HG03460 (cell line): ENCODE measurements around the gene HPGDS.
"Not testable (repeated sequence)": the region's sequence is repeated elsewhere in the genome, so short reads cannot be mapped to it uniquely, and the experiment has no call there.

Experiments
- ATAC-seq: cut with Tn5 transposase; IDR thresholded peaks from one replicate; pipeline ENCODE4 v1.9.1; 2021; ENCODE audit not compliant: unreplicated experiment

Gene HPGDS

DNA sequence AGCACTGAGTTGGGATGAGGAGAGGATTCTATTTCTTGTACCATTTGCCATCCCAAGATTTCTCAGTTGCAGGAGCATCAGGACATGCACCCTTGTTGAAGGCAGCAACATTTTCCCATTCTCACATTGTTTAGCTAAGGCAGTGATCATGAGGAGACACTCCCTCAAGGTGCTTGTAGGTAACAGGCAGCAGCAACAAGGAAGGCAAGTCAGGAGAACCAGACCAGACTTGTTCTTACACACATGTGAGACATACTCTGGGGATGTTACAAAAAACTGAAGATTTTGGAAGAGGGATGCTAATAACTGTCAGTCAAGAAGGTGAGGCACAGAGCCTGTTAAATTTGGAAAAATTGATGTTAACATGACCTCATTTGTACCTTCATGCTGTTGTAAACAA lies 15.5 kb upstream of the HPGDS start:
- no peak for ATAC-seq

DNA sequence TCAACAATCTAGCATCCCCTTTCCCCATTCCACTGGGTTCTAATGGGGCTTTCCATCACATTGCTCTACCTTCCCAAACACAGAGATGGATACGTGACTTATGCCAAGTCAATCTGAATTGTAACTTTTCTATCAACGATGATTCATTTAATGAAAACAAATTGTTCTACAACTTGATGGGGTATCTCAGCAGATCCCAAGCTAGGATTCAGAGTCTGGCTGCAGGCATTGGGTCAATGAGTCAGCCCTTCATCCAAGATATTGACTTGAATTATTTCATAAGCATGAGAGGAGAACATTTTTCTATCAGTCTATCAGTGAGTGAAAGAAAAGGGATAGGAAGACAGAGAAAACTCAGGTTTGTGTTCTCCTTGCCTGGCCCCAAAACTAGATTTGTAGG lies 15.0 kb upstream of the HPGDS start:
- no peak for ATAC-seq

DNA sequence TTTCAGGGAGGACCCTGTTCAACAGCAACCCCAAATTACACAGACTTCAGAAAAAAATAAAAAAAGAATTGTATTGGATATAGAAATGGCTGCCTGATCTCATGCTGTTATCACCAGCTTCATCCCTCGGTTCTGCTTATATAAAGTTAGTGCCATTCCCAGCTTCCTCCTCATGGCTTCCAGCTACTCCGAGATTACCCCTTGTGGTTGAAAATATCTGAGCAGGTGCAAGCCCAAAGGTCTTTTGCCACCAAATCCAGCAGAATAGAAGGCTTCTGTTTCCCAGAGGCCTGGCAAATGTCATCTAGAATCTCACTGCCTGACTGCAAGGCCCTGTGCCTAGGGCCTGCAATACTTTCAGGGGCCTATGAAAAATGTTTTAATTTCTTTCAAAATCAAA lies 13.8 kb upstream of the HPGDS start:
- no peak for ATAC-seq

DNA sequence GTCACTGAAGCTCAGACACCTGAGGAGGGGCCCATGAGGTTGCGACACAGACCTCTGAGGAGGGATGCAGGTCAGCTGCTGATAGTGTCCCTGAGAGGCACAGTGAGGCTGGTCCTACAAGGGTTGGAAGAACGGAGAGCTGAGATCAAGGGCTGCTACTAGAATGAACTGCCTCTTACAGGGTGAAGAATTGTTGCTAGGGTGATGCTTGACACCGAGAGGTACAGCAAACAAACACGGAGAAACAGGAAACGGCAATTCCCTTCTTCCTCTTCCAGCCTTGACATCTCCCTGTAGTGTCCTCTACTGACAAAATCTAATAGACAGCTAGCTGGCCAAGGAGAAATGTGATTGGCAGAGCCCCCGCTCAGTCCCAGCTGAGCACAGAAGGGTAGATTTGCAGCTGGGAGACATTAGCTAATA lies 11.8 kb upstream of the HPGDS start:
- no peak for ATAC-seq

DNA sequence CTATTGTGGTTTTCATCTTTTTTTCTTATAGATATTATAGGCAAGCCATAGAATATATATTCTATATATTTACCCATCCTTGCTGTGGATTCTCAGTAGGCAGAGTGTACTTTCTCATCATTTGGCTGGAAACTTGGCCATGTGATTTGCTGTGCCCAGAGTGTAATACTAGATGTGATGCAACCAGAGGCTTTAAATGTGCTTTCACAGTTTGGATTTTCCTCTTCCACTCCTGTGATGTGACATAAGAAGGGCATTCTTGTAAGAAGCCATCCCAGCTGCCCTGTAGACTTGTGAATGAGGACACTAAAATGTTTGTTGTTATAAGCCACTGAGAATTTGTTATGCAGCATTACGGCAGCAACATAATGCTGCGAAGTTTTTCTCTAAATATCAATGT lies 10.4 kb upstream of the HPGDS start:
- ATAC-seq, result no peak

DNA sequence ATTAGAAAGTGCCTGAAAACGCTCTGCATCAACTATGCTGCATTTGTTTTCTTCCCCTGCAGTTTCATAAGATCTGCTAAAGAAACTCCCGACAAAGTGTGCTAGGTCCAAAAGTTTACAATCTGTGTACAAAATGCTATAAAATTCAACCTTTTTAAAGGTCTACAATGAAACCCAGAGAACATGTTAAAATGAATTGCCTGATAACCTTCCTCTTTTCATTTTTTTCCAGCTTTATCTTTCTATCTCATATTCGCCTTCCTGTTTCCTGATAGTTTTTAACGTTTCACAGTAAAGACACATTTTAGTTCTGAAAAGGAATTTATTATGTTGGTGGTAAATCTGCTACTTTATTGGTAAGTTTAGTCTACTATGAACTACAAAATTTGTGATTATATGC lies 9.5 kb upstream of the HPGDS start:
- ATAC-seq, result no peak

DNA sequence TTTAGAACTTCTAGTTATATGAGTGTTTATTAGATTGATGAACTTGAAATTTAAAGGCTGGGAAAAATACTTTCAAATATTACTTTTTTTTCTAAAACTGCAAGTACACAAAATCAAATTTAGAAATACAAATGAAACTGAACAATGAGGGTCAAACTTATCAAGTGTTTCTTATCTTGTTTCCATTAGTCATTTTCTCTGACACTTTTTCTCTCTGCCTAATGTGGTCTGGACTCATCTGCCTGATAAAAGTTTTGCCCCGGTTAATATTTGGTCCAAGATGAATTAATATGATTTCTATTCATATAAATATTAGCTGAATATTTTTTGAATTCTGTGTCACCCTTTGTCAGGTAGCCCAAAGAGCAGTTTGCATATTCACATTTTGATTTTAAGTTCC lies 8.7 kb upstream of the HPGDS start:
- no peak for ATAC-seq

DNA sequence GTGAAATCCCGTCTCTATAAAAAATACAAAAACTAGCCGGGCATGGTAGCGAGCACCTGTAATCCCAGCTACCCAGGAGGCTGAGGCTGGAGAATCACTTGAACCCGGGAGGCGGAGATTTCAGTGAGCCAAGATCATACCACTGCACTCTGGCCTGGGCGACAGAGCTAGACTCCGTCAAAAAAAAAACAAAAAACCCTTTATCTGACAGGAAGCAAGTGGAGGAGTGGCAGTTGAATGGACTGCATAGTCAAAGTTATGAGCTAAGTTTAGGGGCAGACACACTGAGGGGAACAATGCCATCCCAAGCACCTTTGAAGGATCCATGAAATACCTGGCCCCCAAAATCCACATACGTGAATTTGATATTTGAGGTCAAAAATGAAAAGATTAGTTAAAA lies 7.5 kb upstream of the HPGDS start:
- no peak for ATAC-seq

DNA sequence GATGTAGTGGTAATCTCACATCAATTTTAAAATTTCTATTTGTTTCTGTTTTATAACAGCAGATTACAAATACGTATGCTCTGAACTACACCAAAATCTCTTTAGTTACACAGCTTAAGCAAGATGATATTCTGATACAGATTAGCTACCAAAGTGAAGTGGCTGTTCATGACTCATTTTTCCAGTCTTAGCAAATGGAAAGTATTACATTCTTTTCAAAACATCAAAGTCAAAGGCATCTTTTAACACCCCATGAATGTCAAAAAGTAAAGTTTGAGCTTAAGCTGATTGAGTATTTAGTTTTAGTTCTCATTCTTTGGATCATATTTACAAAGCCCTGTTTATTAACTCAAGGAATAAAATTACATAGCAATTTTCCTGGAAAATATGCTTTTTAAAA lies 6.6 kb upstream of the HPGDS start:
- no peak for ATAC-seq

DNA sequence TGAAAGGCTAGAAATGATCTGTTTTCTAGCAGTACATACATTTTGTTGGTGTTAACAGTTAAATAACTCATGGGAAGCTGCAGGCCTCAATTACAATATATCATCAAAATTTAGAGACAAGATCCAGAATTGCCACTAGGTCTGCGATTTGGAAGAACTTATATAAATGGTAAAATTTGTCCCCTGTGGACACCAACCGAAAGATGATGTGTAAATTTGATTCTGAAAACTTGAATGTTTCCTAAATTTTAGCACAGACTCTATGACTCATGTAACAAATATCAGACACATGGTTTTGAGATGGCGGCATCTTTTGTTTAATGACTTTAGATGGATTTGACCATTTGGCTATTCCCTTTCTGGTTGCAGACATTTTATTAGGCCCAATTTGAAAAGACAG lies 6.0 kb upstream of the HPGDS start:
- no peak for ATAC-seq

DNA sequence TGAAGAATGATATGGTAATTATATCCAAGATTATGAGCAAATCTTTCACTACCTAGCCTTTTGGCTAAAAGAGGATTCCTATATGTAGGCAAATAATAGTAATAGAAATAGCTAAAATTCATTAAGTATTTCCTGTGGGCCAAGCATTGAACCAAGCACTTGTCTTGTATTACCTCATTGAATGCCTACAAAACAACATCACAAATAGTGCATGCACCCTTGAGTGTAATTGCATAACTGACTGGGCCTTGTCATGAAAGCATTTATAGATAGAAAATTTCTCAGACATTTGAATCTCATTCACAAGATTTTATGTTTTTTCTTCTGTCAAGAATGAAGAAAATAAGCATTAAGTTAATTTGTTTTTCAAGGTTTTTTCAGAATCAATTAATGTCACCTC lies 3.9 kb upstream of the HPGDS start:
- ATAC-seq, result no peak

DNA sequence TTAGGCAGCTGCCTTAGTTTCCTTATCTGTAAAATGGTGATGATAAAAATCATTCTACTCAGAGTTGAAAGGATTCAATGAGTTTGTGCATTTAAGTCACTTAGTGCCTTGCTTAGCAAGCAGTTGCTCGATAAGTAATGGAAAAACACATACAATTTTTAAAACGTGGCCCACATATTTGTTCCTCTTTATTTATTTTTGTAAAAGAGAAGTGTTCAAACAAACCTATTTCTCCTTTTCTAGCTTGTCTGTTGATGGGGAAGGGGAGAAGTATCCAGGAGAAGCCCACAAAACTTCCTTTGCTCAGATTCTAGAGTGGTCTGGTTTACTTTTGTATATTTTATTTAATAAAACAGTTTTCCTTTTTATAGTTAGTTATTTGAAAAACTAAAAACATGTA lies 3.3 kb upstream of the HPGDS start:
- no peak for ATAC-seq

DNA sequence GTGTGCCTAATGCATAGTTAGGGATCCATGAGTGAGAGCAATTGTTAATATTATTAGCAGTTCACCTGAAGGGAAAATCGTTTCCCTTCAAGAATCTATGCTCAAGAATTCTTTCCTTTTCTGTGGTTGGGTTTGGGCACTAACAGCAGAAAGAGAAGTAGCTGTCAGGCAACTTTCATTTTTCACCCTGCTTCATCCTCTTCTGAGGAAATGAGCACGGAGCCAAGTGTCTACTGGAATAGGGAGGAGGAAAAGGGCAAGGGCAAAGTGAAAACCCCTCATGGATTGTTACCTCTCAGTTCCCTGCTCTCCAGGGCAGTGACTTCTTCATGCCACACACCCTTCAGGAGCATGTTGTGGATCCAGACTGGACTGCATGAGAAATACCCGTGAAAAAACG lies 2.6 kb upstream of the HPGDS start:
- ATAC-seq, result no peak

DNA sequence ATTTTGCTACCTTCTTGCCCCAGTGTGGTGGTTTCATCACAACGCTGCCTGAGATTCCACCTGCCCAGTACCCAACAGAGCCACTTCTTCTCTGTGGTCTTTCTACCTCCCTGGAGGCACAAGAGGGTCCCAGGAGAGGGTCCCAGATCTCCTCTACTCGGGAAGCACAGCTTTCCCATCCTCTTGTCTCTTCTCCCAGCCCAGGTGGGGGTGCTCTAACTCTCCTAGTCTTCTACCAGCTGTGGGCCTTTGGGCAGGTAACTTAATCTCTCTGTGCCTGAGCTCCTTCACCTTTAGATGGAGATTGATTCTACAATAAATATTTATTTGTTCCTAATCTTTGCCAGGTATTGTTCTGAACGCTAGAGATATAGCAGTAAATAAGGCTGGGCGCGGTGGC lies 1.8 kb upstream of the HPGDS start:
- ATAC-seq, result no peak

DNA sequence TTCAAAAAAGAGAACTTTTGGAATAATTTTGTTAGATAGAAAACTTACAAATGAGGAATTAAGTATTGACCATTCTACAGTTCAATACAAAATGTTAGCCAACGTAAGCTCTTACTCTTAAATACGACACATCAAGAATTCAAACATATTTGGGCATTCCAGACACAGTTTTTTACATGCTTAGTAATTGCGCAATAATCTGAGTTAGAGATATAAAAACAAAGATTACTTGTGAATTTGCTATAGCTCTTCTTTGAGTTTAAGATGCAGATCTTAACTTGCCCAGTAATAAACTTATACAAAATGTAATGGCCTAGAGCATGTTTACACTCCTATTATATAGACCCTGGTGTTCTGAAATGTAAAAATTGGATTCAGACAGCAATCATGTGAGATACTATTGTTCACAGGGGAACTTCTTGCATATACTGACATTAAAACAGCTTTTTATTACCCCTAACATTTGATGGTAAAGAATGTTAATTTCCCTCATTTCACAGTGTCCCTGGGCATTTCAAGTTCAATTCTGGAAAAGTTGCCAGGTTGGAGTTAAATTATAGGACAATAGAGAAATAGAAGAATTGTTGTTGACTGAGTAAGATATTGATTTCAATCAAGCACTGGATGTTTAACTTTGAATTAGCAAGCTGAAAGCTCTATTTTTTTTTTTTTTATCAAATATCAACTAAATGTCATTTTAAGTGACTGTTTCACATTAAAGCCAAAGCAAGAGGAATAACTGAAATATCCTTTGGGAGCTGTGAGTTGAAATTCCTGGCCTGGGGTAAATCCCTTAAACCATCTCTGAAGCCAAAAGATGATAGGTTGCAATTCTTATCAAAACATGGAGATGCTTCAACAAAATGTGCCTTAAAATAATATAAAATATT lies 910 bp downstream of the HPGDS start:
- no peak for ATAC-seq

DNA sequence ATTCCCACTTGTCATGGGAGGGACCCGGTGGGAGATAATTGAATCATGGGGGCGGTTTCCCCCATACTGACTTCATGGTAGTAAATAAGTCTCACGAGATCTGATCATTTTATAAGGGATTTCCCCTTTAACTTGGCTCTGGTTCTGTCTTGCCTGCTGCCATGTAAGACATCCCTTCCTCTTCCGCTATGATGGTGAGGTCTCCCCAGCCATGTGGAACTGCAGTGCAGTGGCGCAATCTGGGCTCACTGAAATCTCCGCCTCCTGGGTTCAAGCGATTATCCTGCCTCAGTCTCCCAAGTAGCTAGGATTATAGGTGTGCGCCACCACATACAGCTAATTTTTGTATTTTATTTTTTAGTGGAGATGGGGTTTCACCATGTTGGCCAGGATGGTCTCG lies 2.9 kb downstream of the HPGDS start:
- ATAC-seq, result no peak

DNA sequence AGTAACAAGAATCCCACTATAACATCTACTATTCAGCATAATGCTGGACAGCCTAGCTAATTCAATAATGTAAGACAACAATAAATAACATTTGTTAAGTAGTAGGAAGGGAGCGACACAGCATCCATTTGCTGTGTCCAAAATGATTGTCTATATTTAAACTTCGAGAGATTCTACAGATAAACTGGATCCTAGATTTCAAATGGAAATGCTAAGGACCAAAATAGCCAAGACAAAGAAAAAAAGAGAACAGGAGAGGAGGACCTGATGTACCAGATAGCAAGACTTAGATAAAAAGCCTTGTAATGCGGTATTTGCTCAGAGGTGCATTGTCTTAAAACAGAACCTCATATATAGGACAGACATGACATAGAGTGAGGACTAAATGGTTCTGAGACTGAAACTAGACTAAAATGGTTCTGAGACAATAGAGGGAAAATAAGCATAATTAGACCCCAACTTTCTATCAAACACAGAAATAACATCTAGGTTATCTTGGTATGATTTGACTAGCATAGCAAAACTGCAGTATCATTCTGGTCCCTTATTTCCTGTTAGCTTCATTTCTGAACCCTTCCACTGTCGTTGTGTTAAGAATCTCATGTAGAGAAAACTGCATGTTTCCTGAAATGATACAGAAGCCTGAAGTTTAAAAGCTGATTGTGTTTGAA lies 3.8 kb downstream of the HPGDS start:
- peak; percentile 58 for ATAC-seq

DNA sequence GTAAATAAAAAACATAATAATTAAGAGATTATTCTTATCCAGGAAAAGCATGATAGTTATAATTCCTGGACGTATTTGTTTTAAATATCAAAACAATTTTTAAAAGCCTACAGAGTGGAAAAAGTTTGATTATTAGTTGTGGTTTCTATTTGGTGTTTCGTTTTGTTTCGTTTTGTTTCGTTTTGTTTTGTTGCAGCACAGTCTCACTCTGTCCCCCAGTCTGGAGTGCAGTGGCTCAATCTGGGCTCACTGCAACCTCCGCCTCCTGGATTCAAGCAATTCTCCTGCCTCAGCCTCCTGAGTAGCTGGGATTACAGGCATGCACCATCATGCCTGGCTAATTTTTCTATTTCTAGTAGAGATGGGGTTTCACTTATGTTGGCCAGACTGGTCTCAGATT lies 5.8 kb downstream of the HPGDS start:
- ATAC-seq, result not testable (repeated sequence)

DNA sequence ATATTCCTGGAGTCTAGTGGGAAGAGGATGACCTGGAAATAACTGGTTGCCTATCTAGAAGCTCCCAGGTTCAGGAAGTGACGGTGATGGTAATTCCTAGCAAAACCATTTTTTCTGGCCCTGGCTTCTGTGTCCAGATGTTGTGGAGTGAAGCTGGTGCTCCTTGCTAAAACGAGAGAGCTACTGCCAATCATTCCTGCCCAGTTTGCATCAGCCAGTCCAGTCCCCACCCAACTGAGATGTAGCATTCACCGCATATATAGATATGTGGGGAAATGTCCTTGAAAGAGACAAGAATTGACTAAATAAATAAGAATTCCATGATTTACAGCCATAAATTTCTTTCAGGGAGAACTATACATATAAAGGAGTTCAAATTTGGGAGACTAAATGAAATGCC lies 6.3 kb downstream of the HPGDS start:
- ATAC-seq, result no peak

DNA sequence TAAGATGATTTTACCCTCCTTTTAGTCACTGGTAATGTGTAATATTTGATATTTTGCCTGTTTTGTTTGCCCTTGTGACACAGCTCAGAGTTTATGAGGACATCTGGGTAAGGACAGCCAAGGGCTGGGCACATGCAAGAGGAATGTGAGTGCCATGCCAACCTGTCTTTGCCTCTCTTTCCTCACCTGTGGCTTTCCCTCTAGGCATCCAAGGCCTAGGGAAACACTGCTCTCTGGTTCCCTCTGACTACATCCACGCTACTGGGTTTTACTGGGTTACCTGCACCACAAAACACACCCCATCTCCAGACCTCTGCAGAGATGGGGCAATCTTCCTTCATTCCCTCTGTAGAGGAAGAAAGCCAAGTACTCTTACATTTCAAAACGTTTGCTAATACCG lies 7.7 kb downstream of the HPGDS start:
- no peak for ATAC-seq

DNA sequence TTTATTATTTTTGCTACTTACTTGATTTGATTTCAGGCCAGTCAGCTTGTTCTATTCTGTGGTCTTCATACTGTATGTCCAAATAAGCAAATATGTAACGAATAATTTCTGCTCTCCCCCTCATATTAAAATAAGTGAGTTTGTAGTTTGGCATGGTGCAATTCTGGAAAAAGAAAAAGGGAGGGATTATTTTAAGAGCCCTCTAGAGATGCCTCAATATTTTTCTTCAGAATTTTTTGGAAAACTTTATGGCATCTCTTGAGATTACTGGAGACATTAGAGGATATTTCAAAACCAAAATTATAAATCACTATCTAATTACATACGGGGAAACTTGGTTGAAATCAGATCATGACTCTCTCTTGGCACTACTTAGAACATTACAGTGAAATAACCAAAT lies 8.2 kb downstream of the HPGDS start:
- ATAC-seq, result no peak

DNA sequence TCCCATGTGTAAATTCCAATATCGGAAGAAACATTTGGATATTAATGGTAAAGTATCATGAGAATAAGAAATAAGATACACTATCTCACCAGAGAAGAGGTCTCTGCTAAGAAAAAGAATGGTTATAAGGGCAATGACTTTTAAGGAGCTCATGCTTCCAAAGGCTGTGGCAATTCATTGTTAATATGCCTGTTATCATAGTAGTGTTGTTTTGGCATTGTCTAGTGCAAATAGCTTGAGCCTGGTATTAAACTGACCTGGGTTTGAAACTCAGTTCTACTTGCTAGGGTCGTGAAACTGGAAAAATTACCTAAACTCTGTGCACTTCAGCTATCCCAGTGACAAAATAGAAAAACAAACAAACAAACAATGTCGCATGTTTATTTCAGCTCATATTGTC lies 8.8 kb downstream of the HPGDS start:
- no peak for ATAC-seq
